ENCODE data around the gene JAZF1.
"Not testable (repeated sequence)": the region's sequence is repeated elsewhere in the genome, so short reads cannot be mapped to it uniquely, and the experiment has no call there.

Gene JAZF1

GRCh38 chr7:27925573-27926201 lies 254.9 kb downstream of the JAZF1 start:
- TF ChIP-seq CTCF (IDR thresholded peaks at IDR 0.05; ENCODE audit: low read depth, low read length), result no peak
- no peak overlapping the region for H3K4me3 ChIP-seq (ENCODE audit: low read depth, low read length)

GRCh38 chr7:27923642-27923980 lies 257.0 kb downstream of the JAZF1 start:
- no peak overlapping the region for H3K4me3 ChIP-seq (ENCODE audit: low read depth, low read length)
- no peak for TF ChIP-seq CTCF (IDR thresholded peaks at IDR 0.05; ENCODE audit: low read depth, low read length)

- no peak for TF ChIP-seq CTCF (IDR thresholded peaks at IDR 0.05; ENCODE audit: low read depth, low read length)
- H3K4me3 ChIP-seq (ENCODE audit: low read depth, low read length), result no peak overlapping the region
Observed at GRCh38 chr7:27922907-27923641, 257.5 kb downstream of the JAZF1 start.

DNA sequence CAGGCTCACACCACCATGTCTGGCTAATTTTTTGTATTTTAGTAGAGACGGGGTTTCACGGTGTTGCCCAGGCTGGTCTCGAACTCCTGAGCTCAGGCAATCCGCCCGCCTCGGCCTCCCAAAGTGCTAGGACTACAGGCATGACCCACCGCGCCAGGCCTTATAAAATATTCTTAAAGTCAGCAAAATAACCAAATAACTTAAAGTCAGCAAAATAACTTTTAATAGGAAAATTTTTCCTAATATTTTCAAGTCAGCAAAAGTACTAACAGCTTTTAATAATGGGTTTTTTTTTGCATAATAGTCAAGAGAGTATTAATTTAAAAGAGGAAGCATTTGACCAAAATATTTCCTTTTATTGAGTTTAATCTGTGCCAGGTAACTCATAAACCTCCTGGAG lies 258.2 kb downstream of the JAZF1 start:
- H3K4me3 ChIP-seq (ENCODE audit: low read depth, low read length), result not testable (repeated sequence)

GRCh38 chr7:27921081-27921836 lies 259.3 kb downstream of the JAZF1 start:
- peak; percentile 21; the same call in 1 of the 2 replicates for TF ChIP-seq CTCF (IDR thresholded peaks at IDR 0.05; ENCODE audit: low read depth, low read length)

DNA sequence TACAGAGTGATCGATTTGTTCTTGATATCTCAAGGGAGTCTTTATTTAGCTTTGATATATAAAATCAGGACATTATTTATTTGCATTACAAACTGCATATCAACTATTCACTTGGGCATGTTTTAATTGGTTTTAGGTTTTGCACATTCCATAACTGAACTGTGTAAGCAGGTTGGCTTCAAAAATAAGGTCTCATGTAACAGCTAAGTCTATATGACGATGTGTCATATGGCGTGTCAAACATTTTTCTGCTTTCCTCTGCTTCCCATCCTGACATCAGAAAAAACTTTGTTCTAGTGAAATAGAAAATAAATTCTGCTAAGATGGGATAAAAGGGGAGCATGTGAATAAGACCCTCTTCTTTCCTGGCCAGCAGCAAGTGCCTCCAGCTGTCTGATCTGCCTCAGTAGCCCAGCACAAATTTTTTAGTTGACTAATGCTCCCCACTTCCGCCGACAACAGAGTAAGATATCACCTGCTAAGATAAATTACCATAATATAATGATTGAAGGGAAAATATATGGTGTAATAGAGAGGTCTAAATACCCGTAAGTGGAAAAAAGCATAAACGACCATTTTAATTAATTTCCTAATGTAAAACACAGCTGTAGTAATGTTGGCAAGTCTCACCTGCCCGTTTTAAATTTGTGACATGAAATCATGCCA lies 260.2 kb downstream of the JAZF1 start:
- no peak overlapping the region for H3K4me3 ChIP-seq (ENCODE audit: low read depth, low read length)
- no peak for TF ChIP-seq CTCF (IDR thresholded peaks at IDR 0.05; ENCODE audit: low read depth, low read length)

More at GRCh38 chr7:27921081-27921836, 259.3 kb downstream of the JAZF1 start:
- H3K4me3 ChIP-seq (ENCODE audit: low read depth, low read length), result no peak overlapping the region

GRCh38 chr7:27918503-27918902 lies 262.1 kb downstream of the JAZF1 start:
- no peak for TF ChIP-seq CTCF (IDR thresholded peaks at IDR 0.05; ENCODE audit: low read depth, low read length)
- no peak overlapping the region for H3K4me3 ChIP-seq (ENCODE audit: low read depth, low read length)
